K562 (cell line): ENCODE data around the gene CACNG6. TPM values are rescaled to one million over a fixed set of nuclear protein-coding genes. Genes with fewer than 3 reads are reported as not detected.

Source experiments
- ATAC-seq: fragments of 200-7000 bp; cut with Tn5 transposase; 3 replicates; pipeline ENCODE4 v1.9.1; 2020; ENCODE audit warnings: moderate library complexity
- BruUV-seq: library from RNA; stranded (reverse); fragments of 400-500 nt; replicated peaks from 2 replicates; lab custom pipeline; 2021; lab: Mats Ljungman, UMichigan
- CTCF ChIA-PET: fragments of 300-600 bp; formaldehyde crosslinking; extraction: SDS; loops from one replicate; lab custom pipeline; 2021; ENCODE audit warnings: low intra/inter-chr PET ratio; lab: Yijun Ruan, JAX
- POLR2A ChIA-PET: fragments of 300-600, 350-650 bp; sonication (Branson Sonifier 250); formaldehyde crosslinking; extraction: SDS; loops from one replicate; lab custom pipeline; 2021; ENCODE audit warnings: antibody characterized with exemption, inconsistent platforms; lab: Yijun Ruan, JAX
- DNase-seq, 4 experiments: peaks; one replicate each; pipeline versions ENCODE4 v3.0.0 to v3.0.0-alpha.2; 2011 to 2018; ENCODE audit warnings: low spot score in 3 of 4, mixed read lengths in 3 of 4; ENCODE audit errors: extremely low read depth in 1 of 4
- FAIRE-seq: peaks from 2 replicates; lab custom pipeline; 2011; peaks lifted over from hg19 to GRCh38; lab: Jason Lieb, UNC
- H2AFZ ChIP-seq: 2 replicates; pipeline ENCODE4 v1.6.0; 2011; ENCODE audit warnings: low read depth, low read length, control low read depth, inconsistent platforms
- H3K27ac ChIP-seq: fragments of 200-600 bp; 3 replicates; pipeline ENCODE4 v1.8.0; 2011; ENCODE audit warnings: low read depth, mild to moderate bottlenecking, control low read depth, inconsistent platforms, low read length, moderate library complexity, mixed read lengths; ENCODE audit errors: extremely low read depth
- H3K27me3 ChIP-seq, 2 experiments: fragments of 300-600 bp in 1 of 2; 2 replicates in 1 of 2; 3 replicates in 1 of 2; pipeline versions ENCODE4 v1.6.0 to v1.8.0; 2011; ENCODE audit warnings: inconsistent platforms in 2 of 2, low read length in 2 of 2, mild to moderate bottlenecking in 1 of 2, mixed read lengths in 1 of 2, moderate library complexity in 1 of 2; ENCODE audit not compliant: control insufficient read depth in 2 of 2, insufficient read depth in 2 of 2
- H3K36me3 ChIP-seq: fragments of 300-600 bp; 3 replicates; pipeline ENCODE4 v1.8.0; 2011; ENCODE audit warnings: mild to moderate bottlenecking, low read length, inconsistent platforms; ENCODE audit not compliant: control insufficient read depth, insufficient read depth
- H3K4me1 ChIP-seq, 2 experiments: fragments of 200-600 bp in 1 of 2; replicated peaks in 1 of 2; 2 replicates in 1 of 2; 3 replicates in 1 of 2; pipeline versions ENCODE4 v1.5.1 to v1.8.0; 2011; ENCODE audit warnings: inconsistent platforms in 2 of 2, low read length in 2 of 2, mild to moderate bottlenecking in 1 of 2, mixed read lengths in 1 of 2, moderate library complexity in 1 of 2; ENCODE audit not compliant: control insufficient read depth in 2 of 2, insufficient read depth in 2 of 2
- H3K4me2 ChIP-seq: 2 replicates; pipeline ENCODE4 v1.6.1; 2011; ENCODE audit warnings: low read length, control low read depth, inconsistent platforms, mixed read lengths; ENCODE audit not compliant: insufficient read depth
- H3K4me3 ChIP-seq: fragments of 200-600 bp; sonication (generic), shearing (Covaris generic); 2 replicates; pipeline ENCODE4 v1.5.1; 2016; ENCODE audit warnings: control low read depth, inconsistent platforms
- H3K79me2 ChIP-seq: fragments of 200-600 bp; 3 replicates; pipeline ENCODE4 v1.8.0; 2011; ENCODE audit warnings: low read length, inconsistent platforms; ENCODE audit not compliant: control insufficient read depth, insufficient read depth
- H3K9ac ChIP-seq, 2 experiments: 2 replicates each; pipeline versions ENCODE4 v1.6.0 to v1.6.1; 2011; ENCODE audit warnings: low read depth in 2 of 2, low read length in 2 of 2, control low read depth in 1 of 2, inconsistent platforms in 1 of 2, mild to moderate bottlenecking in 1 of 2, mixed read lengths in 1 of 2; ENCODE audit not compliant: insufficient read depth in 1 of 2
- H3K9me1 ChIP-seq: one replicate; pipeline ENCODE4 v1.6.0; 2011; ENCODE audit warnings: inconsistent platforms, mild to moderate bottlenecking, low read length, moderate library complexity; ENCODE audit not compliant: control insufficient read depth, insufficient read depth
- H3K9me3 ChIP-seq: replicated peaks from 2 replicates; pipeline ENCODE4 v1.5.1; 2011; ENCODE audit warnings: low read depth, low read length, inconsistent platforms; ENCODE audit not compliant: control insufficient read depth, insufficient read depth
- H4K20me1 ChIP-seq: replicated peaks from 2 replicates; pipeline ENCODE4 v1.6.1; 2011; ENCODE audit warnings: low read length, inconsistent platforms, mixed read lengths; ENCODE audit not compliant: control insufficient read depth, insufficient read depth
- MBD2 ChIP-seq: sonication (generic); IDR thresholded peaks from 2 replicates; pipeline ENCODE4 v1.6.1; 2016; ENCODE audit warnings: low read depth, borderline replicate concordance
- MYC ChIP-seq, 2 experiments: fragments of 250-450 bp in 1 of 2; sonication (Bioruptor Pico) in 1 of 2; IDR thresholded peaks; 2 replicates each; pipeline versions ENCODE4 v1.5.1 to v1.6.1; 2012 to 2021; ENCODE audit warnings: low read depth in 2 of 2, borderline replicate concordance in 1 of 2, improper control_type of control experiment in 1 of 2, low read length in 1 of 2, mild to moderate bottlenecking in 1 of 2, moderate library complexity in 1 of 2
- NCOA1 ChIP-seq: fragments of 450-650 bp; IDR thresholded peaks from 2 replicates; pipeline ENCODE4 v1.6.1; 2016; ENCODE audit warnings: low read depth
- NCOA4 ChIP-seq: fragments of 450-650 bp; IDR thresholded peaks from 2 replicates; pipeline ENCODE4 v1.6.1; 2018; ENCODE audit warnings: mild to moderate bottlenecking; ENCODE audit not compliant: partially characterized antibody
- RCOR1 ChIP-seq, 2 experiments: IDR thresholded peaks; 2 replicates each; pipeline ENCODE4 v1.6.1; 2012; ENCODE audit warnings: low read depth in 2 of 2, low read length in 2 of 2, borderline replicate concordance in 1 of 2, improper control_type of control experiment in 1 of 2
- RFX1 ChIP-seq: fragments of 450-650 bp; IDR thresholded peaks from 2 replicates; pipeline ENCODE4 v1.6.1; 2016; ENCODE audit warnings: mild to moderate bottlenecking, moderate library complexity
- ZBED1 ChIP-seq: IDR thresholded peaks from 2 replicates; pipeline ENCODE4 v1.6.1; 2014
- ZNF311 ChIP-seq: fragments of 250-450 bp; sonication (Bioruptor Pico); IDR thresholded peaks from 2 replicates; pipeline ENCODE4 v1.4.0; 2020; ENCODE audit warnings: mild to moderate bottlenecking, moderate library complexity
- ZZZ3 ChIP-seq: fragments of 450-650 bp; IDR thresholded peaks from 2 replicates; pipeline ENCODE4 v1.6.1; 2016; ENCODE audit warnings: antibody characterized with exemption, mild to moderate bottlenecking, moderate library complexity
- WGBS: fragments of 100-300 bp; shearing (Covaris generic); methylation state at CpG from one replicate; pipeline ENCODE4 v1.1.6; 2016; ENCODE audit warnings: low coverage, mixed read lengths; ENCODE audit not compliant: insufficient coverage; ENCODE audit errors: missing lambda C conversion rate; 5-methylcytosine and 5-hydroxymethylcytosine counted together
- in situ Hi-C: fragments of 300-500 bp; cut with MboI; formaldehyde crosslinking; loops from 4 replicates; pipeline ENCODE4 v1.15.0; 2018; ENCODE audit warnings: inconsistent platforms, mixed read lengths
- intact Hi-C: fragments of 100-400 bp; cut with micrococcal nuclease; formaldehyde crosslinking; loops from 2 replicates; pipeline ENCODE4 v1.14.2; 2022
- polyA plus RNA-seq, 8 experiments: library from polyadenylated mRNA; depleted of rRNA in 4 of 8; stranded (reverse) in 5 of 8; unstranded in 3 of 8; fragments of >200 nt; fragmentation: Nextera tagmentation in 2 of 8; fragmentation: Illumina TruSeq in 1 of 8; extraction: Ambion mirVana in 2 of 8; extraction: Trizol in 1 of 8; gene quantifications; 2 replicates each; pipeline versions ENCODE4 v1.2.1 to v1.2.3, GENCODE V29; 2011 to 2014; ENCODE audit warnings: inconsistent platforms in 1 of 8, missing spikeins in 1 of 8
- total RNA-seq, 7 experiments: library from RNA; depleted of rRNA in 6 of 7; stranded (reverse); fragments of >200 nt in 6 of 7; fragmentation: Illumina TruSeq in 2 of 7; extraction: Trizol in 2 of 7; gene quantifications; 2 replicates each; pipeline versions ENCODE4 v1.2.1 to v1.2.3, GENCODE V29; 2011 to 2021; ENCODE audit warnings: low replicate concordance in 1 of 7
- TF ChIP-seq, protein P1 (sequence below): fragments of 450-650 bp; IDR thresholded peaks from 2 replicates; pipeline ENCODE4 v1.6.1; 2016; ENCODE audit warnings: low read depth, mild to moderate bottlenecking, moderate library complexity
- TF ChIP-seq, protein P2 (sequence below): fragments of 200-800 bp; sonication (Bioruptor generic); IDR thresholded peaks from 2 replicates; pipeline ENCODE4 v1.6.1; 2017; ENCODE audit warnings: missing genetic modification characterization, missing compliant biosample characterization

CACNG6 gene
- total and polyA plus RNA-seq, 9 of the 15 experiments (the other 6 are each of a cell fraction or from before 2014, with no cell fraction given), result not detected

DNA sequence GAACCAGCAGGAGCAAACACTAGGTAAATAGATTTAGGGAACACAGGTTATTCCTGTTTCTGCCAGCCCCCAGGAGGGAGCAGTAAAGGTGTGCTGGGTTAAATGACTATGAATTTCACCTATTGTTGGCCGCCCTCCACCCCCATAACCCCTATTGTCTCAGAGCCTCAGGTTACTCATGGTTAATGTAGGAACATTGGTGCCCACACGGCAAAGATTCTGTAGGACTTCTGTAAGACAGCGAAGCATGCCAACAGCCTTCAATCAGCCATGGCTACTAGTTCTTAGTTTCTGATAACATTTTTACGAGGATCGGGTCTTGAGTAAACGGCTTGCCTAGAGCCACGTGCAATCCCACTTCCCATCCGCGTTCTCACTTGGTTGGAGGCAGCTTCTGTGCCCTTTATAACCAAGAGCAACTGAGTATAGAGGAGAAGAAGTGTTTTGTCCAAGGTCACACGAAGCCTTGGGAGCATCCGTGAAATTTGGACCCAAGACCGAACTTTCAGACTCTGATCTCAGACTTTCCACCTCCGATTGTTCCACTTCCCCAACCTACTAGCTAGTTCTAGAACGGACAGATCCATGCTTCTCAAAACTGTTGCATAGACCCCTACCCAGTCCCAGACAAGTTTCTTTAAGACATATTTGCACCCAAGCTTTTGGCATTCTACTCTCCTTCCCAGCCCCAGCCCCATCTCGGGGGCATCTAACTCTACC is 33.8 kb upstream of the CACNG6 start (continued):
- TF ChIP-seq, protein P1, sequence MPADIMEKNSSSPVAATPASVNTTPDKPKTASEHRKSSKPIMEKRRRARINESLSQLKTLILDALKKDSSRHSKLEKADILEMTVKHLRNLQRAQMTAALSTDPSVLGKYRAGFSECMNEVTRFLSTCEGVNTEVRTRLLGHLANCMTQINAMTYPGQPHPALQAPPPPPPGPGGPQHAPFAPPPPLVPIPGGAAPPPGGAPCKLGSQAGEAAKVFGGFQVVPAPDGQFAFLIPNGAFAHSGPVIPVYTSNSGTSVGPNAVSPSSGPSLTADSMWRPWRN, result no peak
- no peak for TF ChIP-seq NCOA4

GRCh38 chr19:53958168-53958571 is 33.3 kb upstream of the CACNG6 start:
- 0 out of 2 replicates have a peak, but pooled peaks cover 3% of the 10 kb centered on the region for H4K20me1 ChIP-seq
- POLR2A ChIA-PET, result no interaction called here
- no peak overlapping the region for H3K4me3 ChIP-seq
- ATAC-seq, result no peak
- H3K79me2 ChIP-seq, result no peaks in the 10 kb centered on the region
- H3K27ac ChIP-seq, result no peak overlapping the region
- no peaks in the 10 kb centered on the region for H3K9me3 ChIP-seq
- H3K4me1 ChIP-seq, result no peaks in the 10 kb centered on the region
- no peak for FAIRE-seq
- intact Hi-C loops, result no loop called here
- DNase-seq, result no peak
- H3K27me3 ChIP-seq, result peaks cover 24 to 27% of the 10 kb centered on the region in 2 experiments; a peak in 4 of 5 replicates
- BruUV-seq, result no TSS peak
- WGBS, result under 1% methylated on average over 13 of the region's 14 CpGs
- in situ Hi-C loops, result no loop called here
- TF ChIP-seq MYC (IDR thresholded peaks at IDR 0.05; ENCODE audit: low read depth, low read length) (no peak), MYC (CRISPR knock-in tag; IDR thresholded peaks at IDR 0.05; ENCODE audit: borderline replicate concordance, low read depth) (no peak), ZNF311 (no peak), RCOR1 (IDR thresholded peaks at IDR 0.05; ENCODE audit: borderline replicate concordance in 1 of 2, low read depth in 2 of 2, low read length in 2 of 2) (peak in 1 of 2 experiments; percentile 37; a peak in 1 of 4 replicates), NCOA1 (no peak), MBD2 (no peak), ZBED1 (no peak), RFX1 (peak; percentile 79), ZZZ3 (no peak)
- TF ChIP-seq, protein P2, sequence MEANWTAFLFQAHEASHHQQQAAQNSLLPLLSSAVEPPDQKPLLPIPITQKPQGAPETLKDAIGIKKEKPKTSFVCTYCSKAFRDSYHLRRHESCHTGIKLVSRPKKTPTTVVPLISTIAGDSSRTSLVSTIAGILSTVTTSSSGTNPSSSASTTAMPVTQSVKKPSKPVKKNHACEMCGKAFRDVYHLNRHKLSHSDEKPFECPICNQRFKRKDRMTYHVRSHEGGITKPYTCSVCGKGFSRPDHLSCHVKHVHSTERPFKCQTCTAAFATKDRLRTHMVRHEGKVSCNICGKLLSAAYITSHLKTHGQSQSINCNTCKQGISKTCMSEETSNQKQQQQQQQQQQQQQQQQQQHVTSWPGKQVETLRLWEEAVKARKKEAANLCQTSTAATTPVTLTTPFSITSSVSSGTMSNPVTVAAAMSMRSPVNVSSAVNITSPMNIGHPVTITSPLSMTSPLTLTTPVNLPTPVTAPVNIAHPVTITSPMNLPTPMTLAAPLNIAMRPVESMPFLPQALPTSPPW (CRISPR knock-in tag), result no peak
- no peak overlapping the region for H2AFZ ChIP-seq
- H3K9me1 ChIP-seq, result no peaks in the 10 kb centered on the region
- no peak overlapping the region for H3K9ac ChIP-seq
- no peak overlapping the region for H3K4me2 ChIP-seq
- CTCF ChIA-PET, result no interaction called here
- no peaks in the 10 kb centered on the region for H3K36me3 ChIP-seq
